WI38 (cell line): ENCODE data around the gene NOD1.

ENCODE experiments used
- H3K4me3 ChIP-seq: 2 replicates; pipeline ENCODE4 v1.5.1; 2011; ENCODE audit warnings: low read depth, mild to moderate bottlenecking, control low read depth, low read length
- CTCF ChIP-seq: IDR thresholded peaks from 2 replicates; pipeline ENCODE4 v1.5.1; 2012; ENCODE audit warnings: low read depth, mild to moderate bottlenecking, control low read depth, low read length

NOD1 gene

GRCh38 chr7:30433082-30433481, 45.5 kb downstream of the NOD1 start:
- no peak overlapping the region for H3K4me3 ChIP-seq
- TF ChIP-seq CTCF = no peak

- H3K4me3 ChIP-seq = no peak overlapping the region
- TF ChIP-seq CTCF = no peak
These were observed 47.8 kb downstream of the NOD1 start for GRCh38 chr7:30430777-30431176.

- no peak for TF ChIP-seq CTCF
- no peak overlapping the region for H3K4me3 ChIP-seq
These were observed 48.3 kb downstream of the NOD1 start for GRCh38 chr7:30430276-30430675.

GRCh38 chr7:30429156-30429530, 49.4 kb downstream of the NOD1 start:
- H3K4me3 ChIP-seq = no peak overlapping the region
- no peak for TF ChIP-seq CTCF

- no peak for TF ChIP-seq CTCF
These were observed 50.1 kb downstream of the NOD1 start for GRCh38 chr7:30428246-30429155.

GRCh38 chr7:30427296-30428070, 51.1 kb downstream of the NOD1 start:
- H3K4me3 ChIP-seq = no peak overlapping the region

More at GRCh38 chr7:30428246-30429155, 50.1 kb downstream of the NOD1 start:
- no peak overlapping the region for H3K4me3 ChIP-seq

More at GRCh38 chr7:30427296-30428070, 51.1 kb downstream of the NOD1 start:
- TF ChIP-seq CTCF = no peak
